ENCODE measurements around the gene MMP26. TPM values are rescaled to one million over a fixed set of nuclear protein-coding genes. Genes with fewer than 3 reads are reported as not detected.

The MMP26 gene
- polyA plus RNA-seq, 1 donor from 2014 or later: not detected

DNA sequence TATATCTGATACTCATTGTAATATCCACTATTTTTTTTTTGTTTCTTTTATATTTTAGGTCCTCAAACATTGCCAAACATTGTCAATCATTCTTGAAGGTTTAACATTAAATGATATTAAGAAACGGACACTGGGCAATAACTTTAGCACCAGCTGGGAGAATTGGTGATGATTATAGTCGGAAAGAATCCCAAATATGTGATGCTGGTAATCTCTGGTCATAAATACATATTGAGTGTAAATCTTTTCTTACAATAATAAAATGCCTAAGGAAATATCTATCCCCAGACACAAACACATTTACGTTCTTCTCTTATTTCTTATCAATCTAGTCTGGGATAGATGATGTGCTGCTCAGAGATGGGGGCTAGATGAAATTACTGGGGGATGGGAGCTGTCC, 32.1 kb upstream of the MMP26 start:
- H3K27me3 ChIP-seq (ENCODE audit: insufficient read depth, low read depth, low read length): no peaks in the 10 kb centered on the region
- no peak overlapping the region for H3K4me3 ChIP-seq (ENCODE audit: low read length)
- no peak overlapping the region for H2AFZ ChIP-seq (ENCODE audit: low read depth, low read length)
- no peak overlapping the region for H3K9ac ChIP-seq (ENCODE audit: low read length)
- H3K27ac ChIP-seq (ENCODE audit: low read length): no peak overlapping the region
- no peaks in the 10 kb centered on the region for H3K9me3 ChIP-seq (ENCODE audit: low read length)
- no peak overlapping the region for H3K4me2 ChIP-seq (ENCODE audit: low read length)
- no peaks in the 10 kb centered on the region for H3K9me2 ChIP-seq (ENCODE audit: insufficient read depth, low read length)
- no peaks in the 10 kb centered on the region for H3K79me2 ChIP-seq (replicated peaks; ENCODE audit: insufficient read depth, low read length)
- no peak for TF ChIP-seq CTCF (IDR thresholded peaks at IDR 0.05; ENCODE audit: poor library complexity, severe bottlenecking)
- TF ChIP-seq TAF1 (IDR thresholded peaks at IDR 0.05; ENCODE audit: low read depth): no peak
- no peak for TF ChIP-seq EZH2 (IDR thresholded peaks at IDR 0.05; ENCODE audit: borderline replicate concordance, insufficient read depth, low read length, poor library complexity, severe bottlenecking)
- TF ChIP-seq SMC3 (conservative IDR thresholded peaks at IDR 0.05; ENCODE audit: poor library complexity): no peak
- no peak for TF ChIP-seq EP300 (conservative IDR thresholded peaks at IDR 0.05; ENCODE audit: poor library complexity, severe bottlenecking)
- TF ChIP-seq POLR2AphosphoS5 (IDR thresholded peaks at IDR 0.05): no peak
- TF ChIP-seq MXI1 (conservative IDR thresholded peaks at IDR 0.05; ENCODE audit: poor library complexity, severe bottlenecking): no peak
- TF ChIP-seq RAD21 (conservative IDR thresholded peaks at IDR 0.05): no peak
- no peak for TF ChIP-seq REST (IDR thresholded peaks at IDR 0.05; ENCODE audit: borderline replicate concordance)
- H3K36me3 ChIP-seq (ENCODE audit: insufficient read depth, low read length): no peaks in the 10 kb centered on the region
- H3F3A ChIP-seq (ENCODE audit: insufficient read depth, low read length, poor library complexity, severe bottlenecking): no peaks in the 10 kb centered on the region
- no peaks in the 10 kb centered on the region for H4K20me1 ChIP-seq (ENCODE audit: insufficient read depth)

DNA sequence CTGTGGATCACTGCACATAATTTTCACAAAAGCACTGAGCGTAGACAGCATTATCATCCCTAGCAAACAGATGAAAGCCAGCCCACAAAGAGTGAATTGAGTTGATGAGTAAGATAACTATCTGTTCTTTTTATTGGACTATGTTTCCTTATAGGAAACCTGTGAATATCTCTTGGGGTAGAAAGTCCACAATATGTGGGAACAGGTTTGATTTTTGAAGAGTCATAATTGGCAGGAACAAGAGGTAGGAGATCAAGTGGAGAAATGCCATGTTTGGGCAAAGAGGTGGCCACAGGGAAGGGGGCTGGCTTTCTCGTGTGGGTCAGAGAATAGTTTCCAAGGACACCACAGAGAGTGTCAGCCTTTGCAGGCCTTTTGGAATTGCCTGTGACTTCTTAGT, 30.8 kb upstream of the MMP26 start:
- Histone ChIP-seq H3K9ac (ENCODE audit: low read length) (no peak overlapping the region), H3K27me3 (ENCODE audit: insufficient read depth, low read depth, low read length) (no peaks in the 10 kb centered on the region), H3K9me2 (ENCODE audit: insufficient read depth, low read length) (no peaks in the 10 kb centered on the region), H2AFZ (ENCODE audit: low read depth, low read length) (no peak overlapping the region), H3K27ac (ENCODE audit: low read length) (no peak overlapping the region), H4K20me1 (ENCODE audit: insufficient read depth) (no peaks in the 10 kb centered on the region), H3F3A (ENCODE audit: insufficient read depth, low read length, poor library complexity, severe bottlenecking) (no peaks in the 10 kb centered on the region), H3K4me2 (ENCODE audit: low read length) (no peak overlapping the region), H3K79me2 (replicated peaks; ENCODE audit: insufficient read depth, low read length) (no peaks in the 10 kb centered on the region), H3K36me3 (ENCODE audit: insufficient read depth, low read length) (no peaks in the 10 kb centered on the region), H3K4me3 (ENCODE audit: low read length) (no peak overlapping the region), H3K9me3 (ENCODE audit: low read length) (no peaks in the 10 kb centered on the region)
- TF ChIP-seq TAF1 (IDR thresholded peaks at IDR 0.05; ENCODE audit: low read depth) (no peak), REST (IDR thresholded peaks at IDR 0.05; ENCODE audit: borderline replicate concordance) (no peak), POLR2AphosphoS5 (IDR thresholded peaks at IDR 0.05) (no peak), SMC3 (conservative IDR thresholded peaks at IDR 0.05; ENCODE audit: poor library complexity) (no peak), MXI1 (conservative IDR thresholded peaks at IDR 0.05; ENCODE audit: poor library complexity, severe bottlenecking) (no peak)
